ENCODE results near the gene POU3F1.

Gene POU3F1

GRCh38 chr1:38085666-38086330, 39.2 kb upstream of the POU3F1 start:
- no peak for TF ChIP-seq CTCF (IDR thresholded peaks at IDR 0.05; ENCODE audit: low read depth, low read length, poor library complexity, severe bottlenecking)
- no peak for TF ChIP-seq EZH2phosphoT487 (IDR thresholded peaks at IDR 0.05; ENCODE audit: borderline replicate concordance, low read length)
- H3K36me3 ChIP-seq (ENCODE audit: control insufficient read depth, low read length), result no peaks in the 10 kb centered on the region
- H3K79me2 ChIP-seq (ENCODE audit: control insufficient read depth, low read length), result no peaks in the 10 kb centered on the region
- H3K4me1 ChIP-seq (ENCODE audit: control insufficient read depth, low read length), result no peaks in the 10 kb centered on the region
- H3K27me3 ChIP-seq (ENCODE audit: control insufficient read depth, low read length), result no peaks in the 10 kb centered on the region
- H3K9me2 ChIP-seq (replicated peaks; ENCODE audit: control insufficient read depth, low read length), result no peaks in the 10 kb centered on the region
- no peak overlapping the region for H3K27ac ChIP-seq (ENCODE audit: low read depth, low read length)
- H3K4me2 ChIP-seq (ENCODE audit: low read length), result no peak overlapping the region
- no peaks in the 10 kb centered on the region for H3F3A ChIP-seq (ENCODE audit: control insufficient read depth, insufficient read depth)
- H3K9me3 ChIP-seq (ENCODE audit: control insufficient read depth, insufficient read depth, low read length), result no peaks in the 10 kb centered on the region
- H3K4me3 ChIP-seq (ENCODE audit: low read length), result no peak overlapping the region
- no peaks in the 10 kb centered on the region for H4K20me1 ChIP-seq (ENCODE audit: control insufficient read depth, insufficient read depth, low read depth, low read length)

- no peak overlapping the region for H3K4me3 ChIP-seq (ENCODE audit: low read length)
- TF ChIP-seq EZH2phosphoT487 (IDR thresholded peaks at IDR 0.05; ENCODE audit: borderline replicate concordance, low read length) (no peak), CTCF (IDR thresholded peaks at IDR 0.05; ENCODE audit: low read depth, low read length, poor library complexity, severe bottlenecking) (no peak)
Measured at GRCh38 chr1:38084700-38085099, 38.1 kb upstream of the POU3F1 start.

GRCh38 chr1:38084113-38084512, 37.5 kb upstream of the POU3F1 start:
- Histone ChIP-seq H3K4me1 (ENCODE audit: control insufficient read depth, low read length) (no peaks in the 10 kb centered on the region), H3K9me3 (ENCODE audit: control insufficient read depth, insufficient read depth, low read length) (no peaks in the 10 kb centered on the region), H4K20me1 (ENCODE audit: control insufficient read depth, insufficient read depth, low read depth, low read length) (no peaks in the 10 kb centered on the region), H3K27me3 (ENCODE audit: control insufficient read depth, low read length) (no peaks in the 10 kb centered on the region), H3K9me2 (replicated peaks; ENCODE audit: control insufficient read depth, low read length) (no peaks in the 10 kb centered on the region), H3F3A (ENCODE audit: control insufficient read depth, insufficient read depth) (no peaks in the 10 kb centered on the region), H3K27ac (ENCODE audit: low read depth, low read length) (no peak overlapping the region), H3K79me2 (ENCODE audit: control insufficient read depth, low read length) (no peaks in the 10 kb centered on the region), H3K36me3 (ENCODE audit: control insufficient read depth, low read length) (no peaks in the 10 kb centered on the region), H3K4me3 (ENCODE audit: low read length) (no peak overlapping the region), H3K4me2 (ENCODE audit: low read length) (no peak overlapping the region)
- TF ChIP-seq EZH2phosphoT487 (IDR thresholded peaks at IDR 0.05; ENCODE audit: borderline replicate concordance, low read length) (no peak), CTCF (IDR thresholded peaks at IDR 0.05; ENCODE audit: low read depth, low read length, poor library complexity, severe bottlenecking) (no peak)

More at GRCh38 chr1:38084700-38085099, 38.1 kb upstream of the POU3F1 start:
- Histone ChIP-seq H3F3A (ENCODE audit: control insufficient read depth, insufficient read depth) (no peaks in the 10 kb centered on the region), H3K36me3 (ENCODE audit: control insufficient read depth, low read length) (no peaks in the 10 kb centered on the region), H3K27ac (ENCODE audit: low read depth, low read length) (no peak overlapping the region), H3K9me2 (replicated peaks; ENCODE audit: control insufficient read depth, low read length) (no peaks in the 10 kb centered on the region), H3K9me3 (ENCODE audit: control insufficient read depth, insufficient read depth, low read length) (no peaks in the 10 kb centered on the region), H3K27me3 (ENCODE audit: control insufficient read depth, low read length) (no peaks in the 10 kb centered on the region), H4K20me1 (ENCODE audit: control insufficient read depth, insufficient read depth, low read depth, low read length) (no peaks in the 10 kb centered on the region), H3K79me2 (ENCODE audit: control insufficient read depth, low read length) (no peaks in the 10 kb centered on the region), H3K4me2 (ENCODE audit: low read length) (no peak overlapping the region), H3K4me1 (ENCODE audit: control insufficient read depth, low read length) (no peaks in the 10 kb centered on the region)
